ENCODE results near the gene STON2. TPM values are rescaled to one million over a fixed set of nuclear protein-coding genes. Genes with fewer than 3 reads are reported as not detected.

STON2 gene
- total and polyA plus RNA-seq, 2 of the 13 experiments (the other 11 are each of a cell fraction or from before 2014, with no cell fraction given) = 2.1 to 11.0 TPM

DNA sequence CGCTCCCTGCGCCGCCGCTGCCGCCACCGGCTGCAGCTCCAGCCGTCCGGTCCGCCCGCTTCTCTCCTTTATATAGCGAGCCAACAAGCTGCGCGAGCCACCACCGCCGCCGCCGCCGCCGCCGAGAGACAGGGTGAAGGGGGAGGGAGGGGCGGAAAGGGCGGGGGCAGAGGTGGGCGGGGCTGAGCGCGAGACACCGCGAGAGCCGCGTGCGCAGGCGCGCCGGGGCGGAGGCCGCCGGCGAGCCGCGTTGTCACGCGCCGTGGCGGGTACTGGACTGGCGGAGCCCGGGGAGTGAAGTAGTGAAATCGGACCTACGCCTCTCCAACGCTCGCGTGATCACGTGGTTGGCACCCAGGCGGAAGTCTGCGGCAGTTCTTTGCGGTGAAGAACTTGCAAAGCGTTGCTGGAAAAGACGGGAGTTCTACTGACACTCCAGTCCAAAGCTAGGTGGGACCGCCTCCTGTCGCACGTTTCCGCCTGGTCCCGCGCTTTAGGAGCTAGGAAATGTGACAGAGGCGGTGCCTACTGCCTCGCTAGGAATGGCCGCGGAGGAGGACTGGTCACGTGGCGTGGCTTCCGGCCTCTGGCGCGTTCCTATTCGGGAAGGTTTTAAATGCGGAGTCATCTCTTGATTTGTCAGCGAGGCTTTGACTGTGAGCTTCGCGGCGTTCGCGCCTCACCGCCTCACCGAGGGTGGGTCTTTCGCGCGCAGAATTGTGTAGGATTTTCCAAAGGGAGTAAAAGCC is 179.1 kb downstream of the STON2 start, which contains the start of gene GTF2A1 (continued):
- peak; percentile 61; the same call in 1 of the 2 replicates for TF ChIP-seq CBX5 (CRISPR knock-in tag; IDR thresholded peaks at IDR 0.05; ENCODE audit: borderline replicate concordance)
- TF ChIP-seq ZNF563 (CRISPR knock-in tag; IDR thresholded peaks at IDR 0.05) = peak; percentile 69; the same call in 1 of the 2 replicates
- TF ChIP-seq, protein P1, sequence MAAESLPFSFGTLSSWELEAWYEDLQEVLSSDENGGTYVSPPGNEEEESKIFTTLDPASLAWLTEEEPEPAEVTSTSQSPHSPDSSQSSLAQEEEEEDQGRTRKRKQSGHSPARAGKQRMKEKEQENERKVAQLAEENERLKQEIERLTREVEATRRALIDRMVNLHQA (CRISPR knock-in tag; IDR thresholded peaks at IDR 0.05) = 0 out of 2 replicates have a peak, but pooled peaks have one; percentile 40
- TF ChIP-seq, protein P2, sequence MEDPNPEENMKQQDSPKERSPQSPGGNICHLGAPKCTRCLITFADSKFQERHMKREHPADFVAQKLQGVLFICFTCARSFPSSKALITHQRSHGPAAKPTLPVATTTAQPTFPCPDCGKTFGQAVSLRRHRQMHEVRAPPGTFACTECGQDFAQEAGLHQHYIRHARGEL (CRISPR knock-in tag; IDR thresholded peaks at IDR 0.05) = peak; percentile 92; the same call in 1 of the 2 replicates
- no peak for TF ChIP-seq KLF9 (CRISPR knock-in tag; IDR thresholded peaks at IDR 0.05; ENCODE audit: low read depth)
- TF ChIP-seq FOXK2 (IDR thresholded peaks at IDR 0.05) = no peak
- TF ChIP-seq BRCA1 (CRISPR knock-in tag; IDR thresholded peaks at IDR 0.05) = no peak; the same call in 1 of the 2 replicates
- TF ChIP-seq TBX2 (CRISPR knock-in tag; IDR thresholded peaks at IDR 0.05; ENCODE audit: borderline replicate concordance) = peak; percentile 89; the same call in 1 of the 2 replicates
- TF ChIP-seq REPIN1 (CRISPR knock-in tag; IDR thresholded peaks at IDR 0.05; ENCODE audit: borderline replicate concordance, low read depth) = no peak; the same call in 1 of the 2 replicates
- no peak for TF ChIP-seq ZMYM3 (CRISPR knock-in tag; IDR thresholded peaks at IDR 0.05)
- TF ChIP-seq XBP1 (CRISPR knock-in tag; IDR thresholded peaks at IDR 0.05) = no peak; the same call in 1 of the 2 replicates
- TF ChIP-seq, protein P3, sequence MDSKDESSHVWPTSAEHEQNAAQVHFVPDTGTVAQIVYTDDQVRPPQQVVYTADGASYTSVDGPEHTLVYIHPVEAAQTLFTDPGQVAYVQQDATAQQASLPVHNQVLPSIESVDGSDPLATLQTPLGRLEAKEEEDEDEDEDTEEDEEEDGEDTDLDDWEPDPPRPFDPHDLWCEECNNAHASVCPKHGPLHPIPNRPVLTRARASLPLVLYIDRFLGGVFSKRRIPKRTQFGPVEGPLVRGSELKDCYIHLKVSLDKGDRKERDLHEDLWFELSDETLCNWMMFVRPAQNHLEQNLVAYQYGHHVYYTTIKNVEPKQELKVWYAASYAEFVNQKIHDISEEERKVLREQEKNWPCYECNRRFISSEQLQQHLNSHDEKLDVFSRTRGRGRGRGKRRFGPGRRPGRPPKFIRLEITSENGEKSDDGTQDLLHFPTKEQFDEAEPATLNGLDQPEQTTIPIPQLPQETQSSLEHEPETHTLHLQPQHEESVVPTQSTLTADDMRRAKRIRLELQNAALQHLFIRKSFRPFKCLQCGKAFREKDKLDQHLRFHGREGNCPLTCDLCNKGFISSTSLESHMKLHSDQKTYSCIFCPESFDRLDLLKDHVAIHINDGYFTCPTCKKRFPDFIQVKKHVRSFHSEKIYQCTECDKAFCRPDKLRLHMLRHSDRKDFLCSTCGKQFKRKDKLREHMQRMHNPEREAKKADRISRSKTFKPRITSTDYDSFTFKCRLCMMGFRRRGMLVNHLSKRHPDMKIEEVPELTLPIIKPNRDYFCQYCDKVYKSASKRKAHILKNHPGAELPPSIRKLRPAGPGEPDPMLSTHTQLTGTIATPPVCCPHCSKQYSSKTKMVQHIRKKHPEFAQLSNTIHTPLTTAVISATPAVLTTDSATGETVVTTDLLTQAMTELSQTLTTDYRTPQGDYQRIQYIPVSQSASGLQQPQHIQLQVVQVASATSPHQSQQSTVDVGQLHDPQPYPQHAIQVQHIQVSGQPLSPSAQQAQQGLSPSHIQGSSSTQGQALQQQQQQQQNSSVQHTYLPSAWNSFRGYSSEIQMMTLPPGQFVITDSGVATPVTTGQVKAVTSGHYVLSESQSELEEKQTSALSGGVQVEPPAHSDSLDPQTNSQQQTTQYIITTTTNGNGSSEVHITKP (CRISPR knock-in tag; IDR thresholded peaks at IDR 0.05; ENCODE audit: low read depth) = no peak
- TF ChIP-seq KDM4B (CRISPR knock-in tag; IDR thresholded peaks at IDR 0.05) = no peak
- TF ChIP-seq, protein P4, sequence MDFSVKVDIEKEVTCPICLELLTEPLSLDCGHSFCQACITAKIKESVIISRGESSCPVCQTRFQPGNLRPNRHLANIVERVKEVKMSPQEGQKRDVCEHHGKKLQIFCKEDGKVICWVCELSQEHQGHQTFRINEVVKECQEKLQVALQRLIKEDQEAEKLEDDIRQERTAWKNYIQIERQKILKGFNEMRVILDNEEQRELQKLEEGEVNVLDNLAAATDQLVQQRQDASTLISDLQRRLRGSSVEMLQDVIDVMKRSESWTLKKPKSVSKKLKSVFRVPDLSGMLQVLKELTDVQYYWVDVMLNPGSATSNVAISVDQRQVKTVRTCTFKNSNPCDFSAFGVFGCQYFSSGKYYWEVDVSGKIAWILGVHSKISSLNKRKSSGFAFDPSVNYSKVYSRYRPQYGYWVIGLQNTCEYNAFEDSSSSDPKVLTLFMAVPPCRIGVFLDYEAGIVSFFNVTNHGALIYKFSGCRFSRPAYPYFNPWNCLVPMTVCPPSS (IDR thresholded peaks at IDR 0.05) = no peak
- TF ChIP-seq SMAD3 (CRISPR knock-in tag; IDR thresholded peaks at IDR 0.05) = no peak
- TF ChIP-seq ZSCAN22 (CRISPR knock-in tag; IDR thresholded peaks at IDR 0.05) = no peak
- TF ChIP-seq, protein P5, sequence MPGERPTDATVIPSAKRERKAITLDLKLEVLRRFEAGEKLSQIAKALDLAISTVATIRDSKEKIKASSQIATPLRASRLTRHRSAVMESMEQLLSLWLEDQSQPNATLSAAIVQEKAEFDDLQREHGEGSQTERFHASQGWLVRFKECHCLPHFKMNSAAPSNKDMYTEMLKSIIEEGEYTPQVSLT (CRISPR knock-in tag; IDR thresholded peaks at IDR 0.05; ENCODE audit: borderline replicate concordance, low read depth) = no peak
- TF ChIP-seq ZNF850 (CRISPR knock-in tag; conservative IDR thresholded peaks at IDR 0.05) = no peak
- peak; percentile 87; the same call in 1 of the 2 replicates for TF ChIP-seq ZNF670 (CRISPR knock-in tag; IDR thresholded peaks at IDR 0.05; ENCODE audit: borderline replicate concordance)
- TF ChIP-seq, protein P6, sequence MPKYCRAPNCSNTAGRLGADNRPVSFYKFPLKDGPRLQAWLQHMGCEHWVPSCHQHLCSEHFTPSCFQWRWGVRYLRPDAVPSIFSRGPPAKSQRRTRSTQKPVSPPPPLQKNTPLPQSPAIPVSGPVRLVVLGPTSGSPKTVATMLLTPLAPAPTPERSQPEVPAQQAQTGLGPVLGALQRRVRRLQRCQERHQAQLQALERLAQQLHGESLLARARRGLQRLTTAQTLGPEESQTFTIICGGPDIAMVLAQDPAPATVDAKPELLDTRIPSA (CRISPR knock-in tag; IDR thresholded peaks at IDR 0.05; ENCODE audit: borderline replicate concordance) = no peak
- 0 out of 2 replicates have a peak, but pooled peaks have one; percentile 17 for TF ChIP-seq STAT5B (CRISPR knock-in tag; IDR thresholded peaks at IDR 0.05)
- no peak for TF ChIP-seq ZNF496 (CRISPR knock-in tag; IDR thresholded peaks at IDR 0.05; ENCODE audit: insufficient replicate concordance)
- TF ChIP-seq DPF2 (CRISPR knock-in tag; IDR thresholded peaks at IDR 0.05; ENCODE audit: borderline replicate concordance, low read depth) = no peak
